HG03442 (cell line): ENCODE results near the gene ARHGAP26.
"Not testable (repeated sequence)": the region's sequence is repeated elsewhere in the genome, so short reads cannot be mapped to it uniquely, and the experiment has no call there.

Experiments
- ATAC-seq: cut with Tn5 transposase; IDR thresholded peaks from one replicate; pipeline ENCODE4 v1.9.1; 2021; ENCODE audit warnings: mild to moderate bottlenecking, moderate library complexity; ENCODE audit not compliant: unreplicated experiment

Gene ARHGAP26

DNA sequence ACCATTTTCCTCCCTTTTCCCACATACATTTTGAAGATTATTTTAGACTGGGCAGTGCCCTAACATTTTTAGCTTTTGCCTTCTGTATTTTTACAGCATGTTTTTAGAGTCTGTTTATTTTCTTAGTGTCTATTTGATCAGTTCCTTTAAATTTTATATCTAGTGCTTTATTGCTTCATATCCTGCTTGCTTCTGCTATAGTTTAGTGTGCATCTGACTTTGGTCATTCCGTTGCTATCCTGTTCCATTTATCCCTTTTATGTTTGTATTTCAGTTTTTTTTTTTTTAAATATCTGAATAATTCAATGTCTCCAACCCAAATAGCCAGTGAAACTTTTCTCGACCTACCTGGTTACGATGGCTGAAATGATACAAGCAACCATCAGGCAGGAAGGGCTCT lies 203.8 kb downstream of the ARHGAP26 start:
- ATAC-seq = no peak

DNA sequence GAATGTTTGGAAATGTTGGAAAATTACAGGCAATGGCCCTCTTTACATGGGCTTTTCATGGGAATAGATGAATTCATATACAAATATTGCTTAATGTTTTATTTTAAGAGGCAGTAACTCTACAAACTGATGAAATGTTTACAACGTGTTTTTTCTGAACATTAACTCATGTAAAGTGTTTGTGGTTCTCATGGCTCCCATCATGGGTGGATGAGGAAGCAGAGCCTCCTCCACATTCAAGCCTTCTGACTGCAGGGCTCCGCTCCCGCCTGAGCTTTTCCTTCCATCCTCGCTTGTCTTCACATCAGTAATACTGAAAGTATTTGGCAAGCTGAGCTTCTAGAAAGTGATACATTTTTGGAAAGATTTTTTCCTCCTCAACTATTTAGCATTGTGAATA lies 204.2 kb downstream of the ARHGAP26 start:
- no peak for ATAC-seq

DNA sequence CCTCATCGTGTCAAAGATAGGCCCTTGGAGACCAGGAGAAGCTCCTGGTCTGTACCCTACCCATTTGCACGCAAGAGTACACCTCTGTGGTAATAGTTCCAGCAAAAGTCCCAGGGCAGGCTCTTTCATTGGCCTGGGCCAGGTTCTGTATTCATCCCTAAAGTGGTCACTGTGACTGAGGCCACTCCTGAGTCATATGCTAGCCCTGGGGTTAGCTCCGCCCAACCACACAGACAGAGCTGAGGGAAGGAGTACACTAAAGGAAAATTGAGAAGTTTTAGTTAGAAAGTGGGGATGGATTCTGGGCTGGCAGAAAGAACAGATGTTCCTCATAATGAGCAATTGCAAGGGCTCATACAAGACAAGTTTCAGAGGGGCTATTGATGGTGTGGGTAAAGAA lies 206.7 kb downstream of the ARHGAP26 start:
- no peak for ATAC-seq

DNA sequence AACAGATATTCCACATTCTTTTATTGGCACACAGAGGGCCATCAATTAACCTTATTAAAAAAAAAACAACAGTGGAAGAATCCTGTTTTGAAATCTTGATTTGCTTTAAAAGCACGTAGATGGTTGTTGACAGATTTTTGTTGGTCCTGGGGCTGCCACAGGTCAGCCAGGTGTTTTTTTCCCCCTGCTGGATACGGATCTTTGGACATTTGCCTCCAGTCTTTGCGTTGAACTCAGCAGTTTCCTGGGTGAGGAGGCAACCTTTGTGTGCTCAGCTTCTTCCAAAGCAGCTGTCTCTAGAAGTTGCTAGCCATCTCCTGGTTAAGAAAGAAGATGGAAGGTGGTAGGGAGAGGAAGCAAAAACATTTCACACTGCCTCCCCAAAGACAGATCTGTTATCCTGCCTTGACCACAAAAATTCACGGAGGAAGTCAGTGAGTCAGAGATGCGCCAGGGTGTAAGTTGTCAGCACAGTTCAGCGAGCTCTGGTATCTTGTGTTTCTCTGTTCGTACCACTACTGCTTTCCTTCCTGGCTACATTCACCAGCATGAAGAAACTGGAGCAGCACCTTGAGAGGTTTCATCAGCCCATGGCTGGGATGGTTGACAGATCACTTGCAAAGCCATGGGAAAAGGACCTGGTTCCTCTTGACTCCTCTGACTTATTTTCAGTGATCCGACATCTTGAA lies 207.3 kb downstream of the ARHGAP26 start:
- peak; percentile 96 for ATAC-seq

DNA sequence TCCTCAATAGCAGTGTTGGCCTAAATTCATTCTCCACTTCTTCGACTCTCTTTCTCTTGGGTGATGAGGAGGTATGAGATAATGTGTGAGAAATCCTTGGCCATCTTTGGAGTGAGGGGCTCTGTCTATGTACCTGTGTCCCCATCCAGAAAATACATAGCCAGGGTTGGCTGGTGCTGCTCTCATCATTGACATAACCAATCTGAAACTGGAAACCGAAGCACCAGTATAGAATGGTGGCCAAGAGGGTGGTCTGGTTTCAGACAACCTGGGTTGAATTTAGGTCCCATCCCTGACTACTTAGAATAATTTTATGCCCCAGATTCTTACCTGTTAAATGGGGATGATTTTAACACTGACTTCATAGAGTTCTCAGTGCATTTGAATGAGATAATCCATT lies 208.1 kb downstream of the ARHGAP26 start:
- ATAC-seq = no peak

DNA sequence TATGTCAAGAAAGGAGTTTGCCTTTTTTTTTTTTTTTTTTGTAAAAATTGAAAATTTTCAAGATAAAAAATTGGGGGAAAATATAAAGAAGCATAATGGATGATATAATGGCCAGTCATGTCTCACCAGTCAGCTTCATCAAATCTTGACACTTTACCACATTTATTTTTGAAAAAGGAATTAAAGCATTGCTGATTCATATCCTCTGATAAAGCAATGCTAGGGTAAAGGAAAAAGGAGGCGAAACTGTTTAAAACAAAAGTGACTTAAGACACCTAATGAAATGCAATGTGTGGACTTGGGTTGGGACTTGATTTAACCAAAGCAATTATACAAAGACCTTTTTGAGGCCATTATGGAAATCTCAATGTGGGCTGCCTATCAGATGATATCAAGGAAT lies 208.5 kb downstream of the ARHGAP26 start:
- no peak for ATAC-seq

DNA sequence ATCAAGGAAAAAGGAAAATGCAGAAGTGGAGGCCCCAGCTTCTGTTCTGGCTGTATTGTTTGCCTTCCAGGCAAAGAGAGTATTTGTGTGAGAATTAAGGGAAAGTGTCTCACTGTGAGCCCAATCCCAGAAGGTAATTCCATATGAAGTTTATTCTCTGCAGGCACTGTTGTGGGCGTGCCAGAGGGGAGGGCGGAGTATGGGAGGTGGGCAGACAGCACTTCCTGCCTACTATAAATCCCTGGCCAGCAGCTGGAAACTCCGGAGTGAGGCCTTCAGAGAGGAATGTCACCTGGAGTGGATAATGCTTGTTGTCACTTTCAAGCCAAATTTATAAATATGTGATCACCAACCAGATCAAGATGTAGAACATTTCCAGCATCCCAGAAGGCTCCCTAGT lies 209.5 kb downstream of the ARHGAP26 start:
- no peak for ATAC-seq

DNA sequence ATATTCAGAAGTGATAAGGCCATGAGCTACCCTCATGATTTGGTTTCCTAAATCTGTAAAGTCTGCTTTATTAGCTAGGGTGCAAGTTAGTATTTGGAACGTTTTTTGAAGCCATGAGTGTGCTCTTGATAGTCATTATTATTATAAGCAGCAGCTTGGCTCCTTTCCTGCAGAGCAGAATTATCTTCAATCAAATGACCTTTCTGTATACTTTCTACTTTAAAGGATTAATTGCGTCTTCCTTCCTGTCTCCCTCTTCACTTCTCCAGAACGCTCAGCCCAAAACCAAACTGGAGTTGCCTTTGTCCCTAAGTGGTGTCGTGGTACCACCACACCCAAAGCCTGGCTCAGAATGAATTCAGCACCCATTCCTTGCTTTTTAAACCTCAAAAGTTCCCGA lies 211.3 kb downstream of the ARHGAP26 start:
- no peak for ATAC-seq

DNA sequence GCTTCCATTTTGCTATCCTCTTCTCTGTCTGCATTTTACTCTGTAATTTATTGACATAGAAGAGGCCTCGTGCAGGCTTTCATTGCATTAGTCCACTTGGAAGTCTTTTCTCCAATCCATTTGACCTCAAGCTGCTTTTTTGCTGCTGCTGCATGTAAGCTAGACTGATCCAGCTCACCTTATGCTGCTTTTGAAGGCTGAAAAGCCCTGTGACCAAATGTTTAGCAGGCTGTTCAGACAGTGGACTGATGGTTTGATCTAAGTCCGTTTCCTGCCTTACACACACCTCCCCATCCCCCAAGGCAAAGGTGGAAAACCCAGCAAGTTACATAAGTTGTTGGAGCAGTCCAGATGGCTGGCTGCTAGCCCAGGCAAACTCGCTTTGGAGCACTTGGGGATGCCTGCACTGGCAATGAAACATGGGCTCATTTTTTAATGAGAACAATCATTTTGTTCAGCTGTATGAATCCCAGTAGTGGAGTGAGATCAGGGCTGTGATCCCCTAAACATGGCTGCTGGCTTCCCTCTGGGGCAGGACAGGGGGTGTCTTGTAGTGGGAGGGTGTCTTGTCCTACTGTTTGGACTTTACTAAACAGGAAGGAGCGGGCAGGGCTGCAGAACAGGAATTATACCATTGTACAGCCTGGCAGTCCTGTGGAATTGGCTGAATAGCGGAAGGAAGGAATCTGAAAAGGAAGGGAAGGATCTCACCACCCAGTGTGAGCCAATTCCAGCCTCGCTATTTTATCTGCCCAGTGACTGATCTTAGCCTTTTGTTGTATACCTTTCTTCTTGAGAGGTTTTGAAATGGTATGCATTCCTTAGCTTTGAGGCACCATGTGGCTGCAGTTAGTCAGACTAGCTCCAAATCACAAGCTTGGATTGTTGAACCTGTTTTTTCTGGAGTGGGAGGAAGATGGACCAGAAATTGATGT lies 212.0 kb downstream of the ARHGAP26 start:
- no peak for ATAC-seq

DNA sequence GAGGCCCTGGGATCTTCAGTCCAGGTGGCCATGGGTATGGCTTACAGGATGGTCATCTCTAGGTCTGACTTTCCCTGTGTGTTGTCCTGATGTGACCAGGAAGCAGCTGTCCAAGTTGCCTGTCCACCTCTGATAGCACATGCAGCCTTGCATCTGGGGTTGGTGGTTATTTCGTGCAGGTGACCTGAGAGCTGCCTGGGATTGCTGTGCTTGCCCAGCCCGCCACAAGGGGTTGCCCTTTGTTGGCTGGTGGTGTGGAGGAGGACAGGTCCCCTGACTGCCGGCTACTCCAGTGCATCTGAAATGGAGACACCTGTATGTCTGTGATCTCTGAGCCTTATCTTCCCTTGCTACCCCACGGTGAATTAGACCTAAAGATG lies 212.6 kb downstream of the ARHGAP26 start:
- no peak for ATAC-seq

DNA sequence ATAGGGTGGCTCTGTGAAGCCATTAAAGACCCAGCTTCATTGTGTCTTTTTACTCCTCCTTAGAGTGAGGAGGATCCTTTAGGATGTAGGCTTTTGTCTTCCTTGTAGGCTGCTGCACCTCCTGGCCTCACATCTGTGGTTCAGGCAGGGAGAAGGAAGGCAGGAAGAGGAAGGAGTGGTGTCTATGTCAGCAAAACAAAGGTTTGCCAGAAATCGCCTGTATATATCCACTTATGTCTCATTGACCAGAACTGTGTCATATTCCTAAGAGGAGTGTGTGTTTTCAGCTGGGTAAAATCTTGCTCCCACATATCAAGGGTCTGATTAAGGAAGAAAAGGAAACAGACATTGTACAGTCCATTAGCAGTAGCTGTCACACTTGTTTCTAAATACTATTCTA lies 213.8 kb downstream of the ARHGAP26 start:
- ATAC-seq = no peak

DNA sequence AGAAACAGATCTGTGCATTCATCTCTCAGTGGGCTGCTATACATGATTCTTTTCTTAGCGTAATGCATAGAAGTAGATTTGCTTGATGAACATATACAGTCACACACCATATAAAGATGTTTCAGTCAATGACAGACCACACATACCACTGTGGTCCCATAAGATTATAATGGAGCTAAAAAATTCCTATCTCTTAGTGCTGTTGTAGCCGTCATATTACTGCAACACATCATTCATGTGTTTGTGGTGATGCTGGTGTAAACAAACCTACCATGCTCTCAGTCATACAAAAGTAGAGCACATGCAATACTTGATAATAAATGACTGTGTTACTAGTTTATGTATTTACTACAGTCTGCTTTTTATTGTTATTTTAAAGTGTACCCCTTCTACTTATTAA lies 214.3 kb downstream of the ARHGAP26 start:
- no peak for ATAC-seq

DNA sequence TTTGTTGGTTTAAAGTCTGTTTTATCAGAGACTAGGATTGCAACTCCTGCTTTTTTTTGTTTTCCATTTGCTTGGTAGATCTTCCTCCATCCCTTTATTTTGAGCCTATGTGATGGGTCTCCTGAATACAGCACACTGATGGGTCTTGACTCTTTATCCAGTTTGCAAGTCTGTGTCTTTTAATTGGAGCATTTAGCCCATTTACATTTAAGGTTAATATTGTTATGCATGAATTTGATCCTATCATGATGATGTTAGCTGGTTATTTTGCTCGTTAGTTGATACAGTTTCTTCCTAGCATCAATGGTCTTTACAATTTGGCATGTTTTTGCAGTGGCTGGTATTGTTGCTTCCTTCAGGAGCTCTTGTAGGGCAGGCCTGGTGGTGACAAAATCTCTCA lies 219.1 kb downstream of the ARHGAP26 start:
- not testable (repeated sequence) for ATAC-seq

DNA sequence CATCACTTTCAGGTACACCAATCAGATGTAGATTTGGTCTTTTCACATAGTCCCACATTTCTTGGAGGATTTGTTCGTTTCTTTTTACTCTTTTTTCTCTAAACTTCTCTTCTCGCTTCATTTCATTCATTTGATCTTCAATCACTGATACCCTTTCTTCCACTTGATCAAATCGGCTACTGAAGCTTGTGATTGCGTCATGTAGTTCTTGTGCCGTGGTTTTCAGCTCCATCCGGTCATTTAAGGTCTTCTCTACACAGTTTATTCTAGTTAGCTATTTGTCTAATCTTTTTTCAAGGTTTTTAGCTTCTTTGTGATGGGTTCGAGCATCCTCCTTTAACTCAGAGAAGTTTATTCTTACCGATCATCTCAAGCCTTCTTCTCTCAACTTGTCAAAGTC lies 219.9 kb downstream of the ARHGAP26 start:
- ATAC-seq = not testable (repeated sequence)

DNA sequence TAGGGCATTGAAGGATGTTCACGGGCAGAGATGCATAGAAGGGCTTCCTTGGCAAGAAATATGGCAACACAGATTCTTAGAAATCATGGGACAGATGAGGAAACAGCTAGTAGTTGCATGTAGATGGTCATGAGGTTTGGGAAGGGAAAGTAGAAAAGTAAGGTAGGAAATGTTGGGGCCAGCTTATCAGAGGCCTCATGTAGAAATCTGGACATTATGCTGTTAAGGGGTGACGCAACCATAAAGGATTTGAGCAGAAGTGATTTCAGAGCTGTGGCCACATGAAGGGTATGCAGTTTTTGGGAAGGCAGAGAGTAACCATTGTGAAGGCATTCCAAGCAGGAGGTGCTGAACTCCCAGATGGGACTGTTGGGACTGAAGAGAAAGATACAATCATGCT lies 224.0 kb downstream of the ARHGAP26 start:
- no peak for ATAC-seq

DNA sequence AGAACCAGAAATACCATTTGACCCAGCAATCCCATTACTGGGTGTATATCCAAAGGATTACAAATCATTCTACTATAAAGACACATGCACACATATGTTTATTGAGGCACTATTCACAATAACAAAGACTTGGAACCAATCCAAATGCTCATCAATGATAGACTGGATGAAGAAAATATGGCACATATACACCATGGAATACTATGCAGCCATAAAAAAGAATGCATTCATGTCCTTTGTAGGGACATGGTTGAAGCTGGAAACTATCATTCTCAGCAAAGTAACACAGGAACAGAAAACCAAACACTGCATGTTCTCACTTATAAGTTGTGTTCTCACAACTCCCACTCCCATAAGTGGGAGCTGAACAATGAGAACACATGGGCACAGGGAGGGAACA lies 225.4 kb downstream of the ARHGAP26 start:
- ATAC-seq = not testable (repeated sequence)

DNA sequence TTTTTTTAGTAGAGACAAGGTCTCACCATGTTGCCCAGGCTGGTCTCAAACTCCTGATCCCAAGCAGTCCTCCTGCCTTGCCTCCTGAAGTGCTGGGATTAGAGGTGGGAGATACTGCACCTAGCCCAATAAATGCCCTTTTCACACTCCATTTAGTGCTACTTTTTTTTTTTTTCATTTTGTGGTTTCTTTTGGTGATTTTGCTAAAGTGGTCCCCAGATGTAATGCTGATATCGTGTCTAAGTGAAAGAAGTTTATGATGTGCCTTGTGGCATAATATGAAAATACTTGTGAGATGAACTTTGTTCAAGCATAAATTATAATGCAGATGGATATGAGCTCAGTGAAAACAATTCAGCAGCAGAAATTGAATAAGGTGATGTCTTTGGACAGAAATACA lies 227.4 kb downstream of the ARHGAP26 start:
- no peak for ATAC-seq

DNA sequence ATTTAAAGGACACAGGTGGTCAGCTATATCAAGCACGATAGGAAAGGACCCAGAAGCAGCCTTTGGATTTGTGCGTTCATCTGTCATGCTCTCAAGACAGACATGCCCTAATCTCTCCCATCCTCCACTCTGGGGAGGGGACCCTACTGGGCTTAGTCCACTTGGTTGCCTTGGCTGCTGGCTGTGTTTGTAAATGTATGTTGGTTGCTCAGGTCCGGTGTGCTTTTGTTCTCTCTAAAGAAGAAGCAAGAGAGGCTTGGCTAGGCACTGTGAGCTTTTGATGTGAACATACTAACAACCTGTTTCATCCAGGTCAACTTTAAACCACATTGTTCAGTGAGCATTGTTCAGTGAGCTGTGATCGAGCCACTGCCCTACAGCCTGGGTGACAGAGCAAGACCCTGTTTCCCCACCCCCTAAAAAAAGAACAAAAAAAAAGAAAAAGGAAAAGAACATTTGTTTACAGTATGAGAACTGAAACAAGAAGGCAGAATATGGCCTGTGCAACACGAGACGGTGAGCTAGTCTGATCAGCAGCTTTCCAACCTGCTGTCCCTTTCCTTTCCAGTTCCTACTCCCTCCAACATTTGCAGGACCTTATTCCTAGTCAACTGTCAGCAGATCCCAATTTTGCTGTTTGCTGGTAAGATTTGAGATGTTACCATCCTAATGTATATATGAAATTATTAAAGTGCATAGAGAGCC lies 228.3 kb downstream of the ARHGAP26 start:
- ATAC-seq = no peak

DNA sequence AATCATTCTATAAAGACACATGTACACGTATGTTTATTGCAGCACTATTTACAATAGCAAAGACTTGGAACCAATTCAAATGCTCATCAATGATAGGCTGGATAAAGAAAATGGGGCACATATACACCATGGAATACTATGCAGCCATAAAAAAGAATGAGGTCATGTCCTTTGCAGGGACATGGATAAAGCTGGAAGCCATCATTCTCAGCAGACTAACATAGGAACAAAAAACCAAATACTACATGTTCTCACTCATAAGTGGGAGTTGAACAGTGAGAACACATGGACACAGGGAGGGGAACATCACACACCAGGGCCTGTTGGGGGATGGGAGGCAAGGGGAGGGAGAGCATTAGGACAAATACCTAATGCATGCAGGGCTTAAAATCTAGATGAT lies 230.4 kb downstream of the ARHGAP26 start:
- not testable (repeated sequence) for ATAC-seq

DNA sequence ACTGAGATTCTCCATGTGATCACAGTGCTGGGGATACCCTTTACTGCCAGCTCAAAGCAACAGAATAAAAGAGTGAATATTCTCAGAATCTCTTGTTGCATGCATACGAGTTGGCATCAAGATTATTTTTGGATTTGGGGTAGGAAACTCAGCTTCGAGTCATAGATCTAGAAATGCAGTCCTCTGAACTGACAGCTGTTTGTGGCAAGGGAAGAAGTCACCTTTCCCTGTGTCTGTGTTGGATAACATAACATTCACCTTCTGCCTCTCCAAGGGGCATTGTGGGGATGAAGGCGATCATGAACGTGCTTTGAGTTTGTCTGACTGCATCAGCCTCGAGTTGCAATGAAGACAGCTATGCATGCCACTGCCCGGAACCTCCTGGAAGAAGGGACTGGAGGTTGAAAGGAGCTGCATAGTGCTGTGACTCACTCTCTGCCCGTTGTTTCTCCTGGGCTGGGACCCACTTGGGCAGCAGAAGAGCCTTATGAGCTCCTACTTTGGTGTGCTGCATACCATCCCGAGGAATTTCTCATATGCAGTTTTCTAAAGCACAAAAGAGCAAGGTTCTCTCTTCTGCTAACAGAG lies 231.7 kb downstream of the ARHGAP26 start:
- no peak for ATAC-seq
